ENCODE data around the gene LHX6.

The LHX6 gene

GRCh38 chr9:122202111-122202510 is 26.6 kb downstream of the LHX6 start:
- Histone ChIP-seq H3K27me3 (ENCODE audit: control insufficient read depth, insufficient read depth, low read length) (peaks cover 6% of the 10 kb centered on the region; the same call in 1 of the 2 replicates), H3K4me1 (ENCODE audit: control insufficient read depth, insufficient read depth, low read length) (peaks cover 20% of the 10 kb centered on the region), H3K4me3 (ENCODE audit: low read depth, low read length) (no peak overlapping the region), H3K36me3 (ENCODE audit: control insufficient read depth, insufficient read depth, low read length) (no peaks in the 10 kb centered on the region), H3K9ac (ENCODE audit: low read length) (no peak overlapping the region), H3K27ac (ENCODE audit: low read depth, low read length) (no peak overlapping the region), H3K9me3 (ENCODE audit: control insufficient read depth, insufficient read depth, low read depth, low read length) (no peaks in the 10 kb centered on the region)

- H3K36me3 ChIP-seq (ENCODE audit: control insufficient read depth, insufficient read depth, low read length): no peaks in the 10 kb centered on the region
- no peak overlapping the region for H3K4me3 ChIP-seq (ENCODE audit: low read depth, low read length)
- H3K9me3 ChIP-seq (ENCODE audit: control insufficient read depth, insufficient read depth, low read depth, low read length): no peaks in the 10 kb centered on the region
- peaks cover 2% of the 10 kb centered on the region; the same call in 1 of the 2 replicates for H3K27me3 ChIP-seq (ENCODE audit: control insufficient read depth, insufficient read depth, low read length)
- H3K9ac ChIP-seq (ENCODE audit: low read length): no peak overlapping the region
- H3K27ac ChIP-seq (ENCODE audit: low read depth, low read length): no peak overlapping the region
- peaks cover 20% of the 10 kb centered on the region for H3K4me1 ChIP-seq (ENCODE audit: control insufficient read depth, insufficient read depth, low read length)
Observed at GRCh38 chr9:122201641-122202040, 27.1 kb downstream of the LHX6 start.

GRCh38 chr9:122200960-122201595 is 27.7 kb downstream of the LHX6 start:
- H3K4me3 ChIP-seq (ENCODE audit: low read depth, low read length): no peak overlapping the region
- H3K27me3 ChIP-seq (ENCODE audit: control insufficient read depth, insufficient read depth, low read length): no peaks in the 10 kb centered on the region
- no peaks in the 10 kb centered on the region for H3K36me3 ChIP-seq (ENCODE audit: control insufficient read depth, insufficient read depth, low read length)

GRCh38 chr9:122197882-122198281 is 30.9 kb downstream of the LHX6 start:
- Histone ChIP-seq H3K27me3 (ENCODE audit: control insufficient read depth, insufficient read depth, low read length) (no peaks in the 10 kb centered on the region), H3K36me3 (ENCODE audit: control insufficient read depth, insufficient read depth, low read length) (no peaks in the 10 kb centered on the region), H3K27ac (ENCODE audit: low read depth, low read length) (no peak overlapping the region), H3K4me3 (ENCODE audit: low read depth, low read length) (no peak overlapping the region), H3K9ac (ENCODE audit: low read length) (no peak overlapping the region), H3K9me3 (ENCODE audit: control insufficient read depth, insufficient read depth, low read depth, low read length) (no peaks in the 10 kb centered on the region), H3K4me1 (ENCODE audit: control insufficient read depth, insufficient read depth, low read length) (peaks cover 9% of the 10 kb centered on the region)

More at GRCh38 chr9:122200960-122201595, 27.7 kb downstream of the LHX6 start:
- Histone ChIP-seq H3K9me3 (ENCODE audit: control insufficient read depth, insufficient read depth, low read depth, low read length) (no peaks in the 10 kb centered on the region), H3K27ac (ENCODE audit: low read depth, low read length) (no peak overlapping the region), H3K9ac (ENCODE audit: low read length) (no peak overlapping the region), H3K4me1 (ENCODE audit: control insufficient read depth, insufficient read depth, low read length) (peaks cover 20% of the 10 kb centered on the region)

GRCh38 chr9:122197426-122197825 is 31.3 kb downstream of the LHX6 start:
- H3K27ac ChIP-seq (ENCODE audit: low read depth, low read length): no peak overlapping the region
- no peaks in the 10 kb centered on the region for H3K27me3 ChIP-seq (ENCODE audit: control insufficient read depth, insufficient read depth, low read length)
- H3K9me3 ChIP-seq (ENCODE audit: control insufficient read depth, insufficient read depth, low read depth, low read length): no peaks in the 10 kb centered on the region
- no peak overlapping the region for H3K4me3 ChIP-seq (ENCODE audit: low read depth, low read length)
- H3K36me3 ChIP-seq (ENCODE audit: control insufficient read depth, insufficient read depth, low read length): no peaks in the 10 kb centered on the region
- H3K9ac ChIP-seq (ENCODE audit: low read length): no peak overlapping the region
- H3K4me1 ChIP-seq (ENCODE audit: control insufficient read depth, insufficient read depth, low read length): peaks cover 14% of the 10 kb centered on the region

GRCh38 chr9:122195875-122196274 is 32.9 kb downstream of the LHX6 start:
- Histone ChIP-seq H3K27ac (ENCODE audit: low read depth, low read length) (no peak overlapping the region), H3K27me3 (ENCODE audit: control insufficient read depth, insufficient read depth, low read length) (no peaks in the 10 kb centered on the region), H3K4me1 (ENCODE audit: control insufficient read depth, insufficient read depth, low read length) (peaks cover 20% of the 10 kb centered on the region; the same call in 1 of the 2 replicates), H3K9ac (ENCODE audit: low read length) (no peak overlapping the region), H3K36me3 (ENCODE audit: control insufficient read depth, insufficient read depth, low read length) (no peaks in the 10 kb centered on the region), H3K9me3 (ENCODE audit: control insufficient read depth, insufficient read depth, low read depth, low read length) (no peaks in the 10 kb centered on the region), H3K4me3 (ENCODE audit: low read depth, low read length) (no peak overlapping the region)

GRCh38 chr9:122193651-122194050 is 35.1 kb downstream of the LHX6 start:
- Histone ChIP-seq H3K9me3 (ENCODE audit: control insufficient read depth, insufficient read depth, low read depth, low read length) (no peaks in the 10 kb centered on the region), H3K27ac (ENCODE audit: low read depth, low read length) (no peak overlapping the region), H3K36me3 (ENCODE audit: control insufficient read depth, insufficient read depth, low read length) (no peaks in the 10 kb centered on the region), H3K4me3 (ENCODE audit: low read depth, low read length) (no peak overlapping the region), H3K9ac (ENCODE audit: low read length) (no peak overlapping the region), H3K27me3 (ENCODE audit: control insufficient read depth, insufficient read depth, low read length) (no peaks in the 10 kb centered on the region), H3K4me1 (ENCODE audit: control insufficient read depth, insufficient read depth, low read length) (peaks cover 20% of the 10 kb centered on the region; the same call in 1 of the 2 replicates)

- Histone ChIP-seq H3K27ac (ENCODE audit: low read depth, low read length) (no peak overlapping the region), H3K4me3 (ENCODE audit: low read depth, low read length) (no peak overlapping the region), H3K36me3 (ENCODE audit: control insufficient read depth, insufficient read depth, low read length) (no peaks in the 10 kb centered on the region), H3K9me3 (ENCODE audit: control insufficient read depth, insufficient read depth, low read depth, low read length) (no peaks in the 10 kb centered on the region), H3K9ac (ENCODE audit: low read length) (no peak overlapping the region), H3K4me1 (ENCODE audit: control insufficient read depth, insufficient read depth, low read length) (peaks cover 20% of the 10 kb centered on the region; the same call in 1 of the 2 replicates), H3K27me3 (ENCODE audit: control insufficient read depth, insufficient read depth, low read length) (no peaks in the 10 kb centered on the region)
Observed at GRCh38 chr9:122192914-122193525, 35.7 kb downstream of the LHX6 start.

- H3K9me3 ChIP-seq (ENCODE audit: control insufficient read depth, insufficient read depth, low read depth, low read length): no peaks in the 10 kb centered on the region
- no peak overlapping the region for H3K4me3 ChIP-seq (ENCODE audit: low read depth, low read length)
- no peak overlapping the region for H3K27ac ChIP-seq (ENCODE audit: low read depth, low read length)
- no peaks in the 10 kb centered on the region for H3K27me3 ChIP-seq (ENCODE audit: control insufficient read depth, insufficient read depth, low read length)
- peaks cover 17% of the 10 kb centered on the region; the same call in 1 of the 2 replicates for H3K4me1 ChIP-seq (ENCODE audit: control insufficient read depth, insufficient read depth, low read length)
- H3K36me3 ChIP-seq (ENCODE audit: control insufficient read depth, insufficient read depth, low read length): no peaks in the 10 kb centered on the region
- H3K9ac ChIP-seq (ENCODE audit: low read length): no peak overlapping the region
Observed at GRCh38 chr9:122192261-122192875, 36.4 kb downstream of the LHX6 start.

- no peaks in the 10 kb centered on the region for H3K27me3 ChIP-seq (ENCODE audit: control insufficient read depth, insufficient read depth, low read length)
- no peaks in the 10 kb centered on the region for H3K9me3 ChIP-seq (ENCODE audit: control insufficient read depth, insufficient read depth, low read depth, low read length)
- no peaks in the 10 kb centered on the region for H3K36me3 ChIP-seq (ENCODE audit: control insufficient read depth, insufficient read depth, low read length)
- H3K4me1 ChIP-seq (ENCODE audit: control insufficient read depth, insufficient read depth, low read length): peaks cover 14% of the 10 kb centered on the region; the same call in 1 of the 2 replicates
- no peak overlapping the region for H3K9ac ChIP-seq (ENCODE audit: low read length)
- no peak overlapping the region for H3K27ac ChIP-seq (ENCODE audit: low read depth, low read length)
- H3K4me3 ChIP-seq (ENCODE audit: low read depth, low read length): no peak overlapping the region
Observed at GRCh38 chr9:122191584-122191983, 37.2 kb downstream of the LHX6 start.
